CD14-positive monocyte (primary cell): ENCODE results near the gene PLCB1. TPM values are rescaled to one million over a fixed set of nuclear protein-coding genes. Genes with fewer than 3 reads are reported as not detected.

Source experiments
- DNase-seq, 3 donors: peaks; one replicate each; pipeline ENCODE4 v3.0.0-alpha.2; 2011 to 2022
- H2AFZ ChIP-seq: 2 replicates; pipeline ENCODE4 v1.6.0; 2012; ENCODE audit warnings: mild to moderate bottlenecking, low read depth, low read length, inconsistent platforms; ENCODE audit not compliant: insufficient read depth, poor library complexity, severe bottlenecking
- H3K27ac ChIP-seq, 2 donors: 1 replicate in 1 of 2; 2 replicates in 1 of 2; pipeline ENCODE4 v1.5.1; 2012 to 2013; ENCODE audit warnings: low read length in 2 of 2, control low read depth in 1 of 2, inconsistent platforms in 1 of 2, low read depth in 1 of 2, mild to moderate bottlenecking in 1 of 2
- H3K27me3 ChIP-seq, 2 donors: one replicate each; pipeline versions ENCODE4 v1.6.0 to v1.6.1; 2011 to 2013; ENCODE audit warnings: low read length in 2 of 2; ENCODE audit not compliant: control insufficient read depth in 2 of 2, insufficient read depth in 2 of 2
- H3K36me3 ChIP-seq, 2 donors: replicated peaks in 1 of 2; 1 replicate in 1 of 2; 2 replicates in 1 of 2; pipeline versions ENCODE4 v1.5.1 to v1.6.1; 2012 to 2013; ENCODE audit warnings: low read length in 2 of 2, control low read depth in 1 of 2, inconsistent platforms in 1 of 2, mild to moderate bottlenecking in 1 of 2; ENCODE audit not compliant: insufficient read depth in 2 of 2, control insufficient read depth in 1 of 2
- H3K4me1 ChIP-seq, 2 donors: 1 replicate in 1 of 2; 2 replicates in 1 of 2; pipeline versions ENCODE4 v1.5.1 to v1.6.1; 2012 to 2013; ENCODE audit warnings: low read length in 2 of 2, control low read depth in 1 of 2, inconsistent platforms in 1 of 2, mild to moderate bottlenecking in 1 of 2, moderate library complexity in 1 of 2; ENCODE audit not compliant: insufficient read depth in 2 of 2, control insufficient read depth in 1 of 2
- H3K4me2 ChIP-seq: replicated peaks from 2 replicates; pipeline ENCODE3; 2012; ENCODE audit warnings: low read length, moderate library complexity, mild to moderate bottlenecking; ENCODE audit not compliant: poor library complexity, severe bottlenecking; ENCODE audit errors: extremely low read depth
- H3K4me3 ChIP-seq, 3 experiments: fragments of 200-600 bp in 1 of 3; sonication (generic) in 1 of 3; replicated peaks in 1 of 3; 1 replicate in 2 of 3; 2 replicates in 1 of 3; pipeline ENCODE4 v1.5.1; 2011 to 2013; ENCODE audit warnings: low read length in 3 of 3, mild to moderate bottlenecking in 3 of 3, control low read depth in 2 of 3, low read depth in 2 of 3, inconsistent platforms in 1 of 3, moderate library complexity in 1 of 3
- H3K79me2 ChIP-seq: 2 replicates; pipeline ENCODE4 v1.6.0; 2012; ENCODE audit warnings: mild to moderate bottlenecking, control low read depth, inconsistent platforms, low read length, moderate library complexity; ENCODE audit not compliant: insufficient read depth
- H3K9ac ChIP-seq: 2 replicates; pipeline ENCODE4 v1.6.0; 2017; ENCODE audit warnings: low read length, mild to moderate bottlenecking; ENCODE audit not compliant: insufficient read depth, poor library complexity, severe bottlenecking
- H3K9me3 ChIP-seq, 2 donors: replicated peaks in 1 of 2; 1 replicate in 1 of 2; 2 replicates in 1 of 2; pipeline versions ENCODE4 v1.5.1 to v1.6.1; 2012 to 2013; ENCODE audit warnings: low read length in 2 of 2, control low read depth in 1 of 2; ENCODE audit not compliant: control insufficient read depth in 1 of 2, insufficient read depth in 1 of 2
- H4K20me1 ChIP-seq: 2 replicates; pipeline ENCODE4 v1.6.0; 2012; ENCODE audit warnings: mild to moderate bottlenecking, low read length, control low read depth, moderate library complexity; ENCODE audit not compliant: insufficient read depth
- H3K27ac Mint-ChIP-seq, 7 donors: one replicate each; pipeline ENCODE4 v1.8.0; 2020; ENCODE audit warnings: mild to moderate bottlenecking in 7 of 7, mixed read lengths in 7 of 7, moderate library complexity in 6 of 7, inconsistent platforms in 2 of 7
- H3K27me3 Mint-ChIP-seq, 3 donors: one replicate each; pipeline ENCODE4 v1.8.0; 2021 to 2022; ENCODE audit warnings: low read depth in 3 of 3, mild to moderate bottlenecking in 3 of 3, mixed read lengths in 3 of 3, moderate library complexity in 3 of 3, inconsistent platforms in 1 of 3
- H3K36me3 Mint-ChIP-seq, 2 donors: one replicate each; pipeline ENCODE4 v1.8.0; 2020; ENCODE audit warnings: mixed read lengths in 2 of 2, inconsistent platforms in 1 of 2, mild to moderate bottlenecking in 1 of 2
- H3K4me1 Mint-ChIP-seq: one replicate; pipeline ENCODE4 v1.8.0; 2020; ENCODE audit warnings: mild to moderate bottlenecking, mixed read lengths
- H3K4me3 Mint-ChIP-seq, 2 donors: one replicate each; pipeline ENCODE4 v1.8.0; 2020; ENCODE audit warnings: mild to moderate bottlenecking in 2 of 2, mixed read lengths in 2 of 2, moderate library complexity in 1 of 2
- H3K9me3 Mint-ChIP-seq, 7 donors: one replicate each; pipeline ENCODE4 v1.8.0; 2020 to 2022; ENCODE audit warnings: mixed read lengths in 7 of 7, mild to moderate bottlenecking in 6 of 7, moderate library complexity in 6 of 7, inconsistent platforms in 2 of 7
- WGBS: methylation state at CpG from one replicate; pipeline ENCODE4 v1.1.5; 2013; ENCODE audit warnings: missing lambda C conversion rate; ENCODE audit not compliant: insufficient coverage; 5-methylcytosine and 5-hydroxymethylcytosine counted together
- intact Hi-C, 2 donors: fragments of 100-400 bp; cut with micrococcal nuclease; formaldehyde crosslinking; loops; one replicate each; pipeline versions ENCODE4 v1.15.0 to v1.15.1; 2023
- polyA plus RNA-seq, 3 donors: library from polyadenylated mRNA; depleted of rRNA in 1 of 3; unstranded in 2 of 3; stranded (reverse) in 1 of 3; fragments of 300-500 nt in 2 of 3; fragments of >200 nt in 1 of 3; fragmentation: Illumina TruSeq in 2 of 3; gene quantifications; 1 replicate in 2 of 3; 2 replicates in 1 of 3; pipeline ENCODE4 v1.2.3, GENCODE V29; 2012 to 2021
- TF ChIP-seq, protein P1 (sequence below): fragments of 200-600 bp; IDR thresholded peaks from one replicate; pipeline ENCODE4 v1.8.0; 2022; ENCODE audit warnings: antibody characterized with exemption, mild to moderate bottlenecking

The PLCB1 gene
- polyA plus RNA-seq, 3 donors: 8.6 to 16.4 (median 13.2) TPM

- Histone ChIP-seq H3K4me2 (no peak overlapping the region), H3K79me2 (peaks cover 10% of the 10 kb centered on the region), H2AFZ (no peak overlapping the region), H3K9ac (no peak overlapping the region), H3K4me3 (no peak overlapping the region), H3K27ac (no peak overlapping the region), H3K9me3 (no peaks in the 10 kb centered on the region), H3K27me3 (no peaks in the 10 kb centered on the region), H3K4me1 (no peaks in the 10 kb centered on the region), H4K20me1 (peaks cover 24% of the 10 kb centered on the region), H3K36me3 (no peaks in the 10 kb centered on the region)
- TF ChIP-seq, protein P1, sequence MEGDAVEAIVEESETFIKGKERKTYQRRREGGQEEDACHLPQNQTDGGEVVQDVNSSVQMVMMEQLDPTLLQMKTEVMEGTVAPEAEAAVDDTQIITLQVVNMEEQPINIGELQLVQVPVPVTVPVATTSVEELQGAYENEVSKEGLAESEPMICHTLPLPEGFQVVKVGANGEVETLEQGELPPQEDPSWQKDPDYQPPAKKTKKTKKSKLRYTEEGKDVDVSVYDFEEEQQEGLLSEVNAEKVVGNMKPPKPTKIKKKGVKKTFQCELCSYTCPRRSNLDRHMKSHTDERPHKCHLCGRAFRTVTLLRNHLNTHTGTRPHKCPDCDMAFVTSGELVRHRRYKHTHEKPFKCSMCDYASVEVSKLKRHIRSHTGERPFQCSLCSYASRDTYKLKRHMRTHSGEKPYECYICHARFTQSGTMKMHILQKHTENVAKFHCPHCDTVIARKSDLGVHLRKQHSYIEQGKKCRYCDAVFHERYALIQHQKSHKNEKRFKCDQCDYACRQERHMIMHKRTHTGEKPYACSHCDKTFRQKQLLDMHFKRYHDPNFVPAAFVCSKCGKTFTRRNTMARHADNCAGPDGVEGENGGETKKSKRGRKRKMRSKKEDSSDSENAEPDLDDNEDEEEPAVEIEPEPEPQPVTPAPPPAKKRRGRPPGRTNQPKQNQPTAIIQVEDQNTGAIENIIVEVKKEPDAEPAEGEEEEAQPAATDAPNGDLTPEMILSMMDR: no peak
- Mint-ChIP-seq H3K36me3 (peaks cover 3 to 6% of the 10 kb centered on the region in 2 donors), H3K4me1 (peaks cover 8% of the 10 kb centered on the region), H3K27ac (no peak overlapping the region), H3K9me3 (peaks cover 0 to 2% (median 0%) of the 10 kb centered on the region in 7 donors), H3K27me3 (no peaks in the 10 kb centered on the region), H3K4me3 (no peak overlapping the region)
- DNase-seq: no peak
- intact Hi-C loops: no loop called here
Measured at GRCh38 chr20:8231038-8231437, 99.0 kb downstream of the PLCB1 start.

DNA sequence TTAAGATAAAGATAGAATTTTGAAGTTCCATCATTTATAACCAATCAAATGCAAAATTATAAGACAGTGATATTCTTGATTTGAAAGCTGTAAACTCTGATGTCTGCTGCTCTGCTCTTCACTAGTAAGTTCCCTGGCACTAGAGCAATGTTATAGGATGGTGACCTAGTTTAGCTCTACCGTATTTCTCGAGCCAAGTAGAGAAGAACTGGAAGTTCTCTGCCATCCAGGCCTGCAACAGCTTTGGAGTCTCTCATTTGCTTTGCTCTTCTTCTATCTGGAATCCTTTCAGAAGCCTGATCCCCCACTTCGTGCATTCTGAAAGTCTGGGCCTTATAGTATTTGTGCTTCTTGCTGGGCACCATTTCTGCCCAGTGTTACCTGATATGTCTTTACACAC lies 100.3 kb downstream of the PLCB1 start:
- H3K4me2 ChIP-seq: no peak overlapping the region
- Mint-ChIP-seq H3K4me1 (peaks cover 2% of the 10 kb centered on the region), H3K27me3 (no peaks in the 10 kb centered on the region), H3K27ac (peak overlapping the region in 1 of 7 donors; percentile 8), H3K9me3 (peaks cover 0 to 2% (median 0%) of the 10 kb centered on the region in 7 donors), H3K36me3 (peaks cover 1 to 6% of the 10 kb centered on the region in 2 donors), H3K4me3 (no peak overlapping the region)
- TF ChIP-seq, protein P1: no peak
- peaks cover 22% of the 10 kb centered on the region for H4K20me1 ChIP-seq
- H3K27ac ChIP-seq: no peak overlapping the region
- intact Hi-C loops: no loop called here
- no peaks in the 10 kb centered on the region for H3K9me3 ChIP-seq
- H3K9ac ChIP-seq: no peak overlapping the region
- no peaks in the 10 kb centered on the region for H3K36me3 ChIP-seq
- WGBS: 100% methylated on average over 3 of the region's 3 CpGs
- peaks cover 10% of the 10 kb centered on the region for H3K79me2 ChIP-seq
- DNase-seq: no peak
- H2AFZ ChIP-seq: no peak overlapping the region
- H3K27me3 ChIP-seq: no peaks in the 10 kb centered on the region
- no peaks in the 10 kb centered on the region for H3K4me1 ChIP-seq
- H3K4me3 ChIP-seq: no peak overlapping the region
